A549 (cell line): ENCODE results near the gene ABHD12. TPM values are rescaled to one million over a fixed set of nuclear protein-coding genes. Genes with fewer than 3 reads are reported as not detected.
"Not testable (repeated sequence)": the region's sequence is repeated elsewhere in the genome, so short reads cannot be mapped to it uniquely, and the experiment has no call there.

Experiments used
- ATAC-seq, 2 experiments: fragments of 200-7000 bp in 1 of 2; fragments of >200 bp in 1 of 2; cut with Nextera tagmentation in 1 of 2; cut with Tn5 transposase in 1 of 2; 3 replicates each; pipeline versions ENCODE4 v1.8.0 to v1.9.1; 2018 to 2020; ENCODE audit warnings: mild to moderate bottlenecking in 1 of 2, moderate library complexity in 1 of 2
- CTCF ChIA-PET: fragments of 300-600 bp; sonication (Branson Sonifier 250); formaldehyde crosslinking; extraction: SDS; loops from one replicate; lab custom pipeline; 2021; ENCODE audit warnings: antibody characterized with exemption, inconsistent platforms; lab: Yijun Ruan, JAX
- POLR2A ChIA-PET: fragments of 350-600 bp; formaldehyde crosslinking; extraction: SDS; loops from one replicate; lab custom pipeline; 2021; ENCODE audit warnings: antibody characterized with exemption, inconsistent platforms; lab: Yijun Ruan, JAX
- DNase-seq, 2 experiments: peaks; one replicate each; pipeline versions ENCODE4 v3.0.0 to v3.0.0-alpha.2; 2011 to 2016; ENCODE audit warnings: low read depth in 1 of 2, low spot score in 1 of 2
- FAIRE-seq: peaks from 2 replicates; lab custom pipeline; 2011; peaks lifted over from hg19 to GRCh38; lab: Jason Lieb, UNC
- H3K27ac ChIP-seq, 2 experiments: fragments of >200 bp; sonication (Bioruptor Twin); formaldehyde crosslinking; 3 replicates each; pipeline ENCODE4 v1.5.1; 2016 to 2017
- H3K4me1 ChIP-seq: fragments of >200 bp; sonication (Bioruptor Twin); formaldehyde crosslinking; 3 replicates; pipeline ENCODE4 v1.6.1; 2016
- H3K4me2 ChIP-seq: fragments of >200 bp; sonication (Bioruptor Twin); formaldehyde crosslinking; 3 replicates; pipeline ENCODE4 v1.6.1; 2016
- H3K4me3 ChIP-seq: fragments of >200 bp; sonication (Bioruptor Twin); formaldehyde crosslinking; 3 replicates; pipeline ENCODE4 v1.5.1; 2016
- H3K9me3 ChIP-seq: fragments of >200 bp; sonication (Bioruptor Twin); formaldehyde crosslinking; 3 replicates; pipeline ENCODE4 v1.6.1; 2016
- BCL3 ChIP-seq: fragments of >200 bp; sonication (Bioruptor Twin); formaldehyde crosslinking; IDR thresholded peaks from 3 replicates; pipeline ENCODE4 v1.6.1; 2016
- CBX2 ChIP-seq: fragments of 200-600 bp; sonication (generic); IDR thresholded peaks from 2 replicates; pipeline ENCODE4 v1.6.1; 2016; ENCODE audit warnings: low read depth, mild to moderate bottlenecking, borderline replicate concordance
- CBX8 ChIP-seq: fragments of 200-600 bp; sonication (generic); IDR thresholded peaks from 2 replicates; pipeline ENCODE4 v1.6.1; 2016
- CEBPB ChIP-seq, 2 experiments: fragments of >200 bp in 1 of 2; sonication (Bioruptor Twin) in 1 of 2; formaldehyde crosslinking in 1 of 2; IDR thresholded peaks; 2 replicates each; pipeline ENCODE4 v1.6.1; 2012 to 2016
- CHD4 ChIP-seq: fragments of 200-600 bp; sonication (generic); IDR thresholded peaks from 2 replicates; pipeline ENCODE4 v1.6.1; 2016; ENCODE audit warnings: antibody characterized with exemption, mild to moderate bottlenecking, borderline replicate concordance
- E2F6 ChIP-seq: IDR thresholded peaks from 2 replicates; pipeline ENCODE4 v1.6.1; 2012; ENCODE audit warnings: low read depth, borderline replicate concordance
- EP300 ChIP-seq, 2 experiments: fragments of >200 bp; sonication (Bioruptor Twin); formaldehyde crosslinking; IDR thresholded peaks; 2 replicates in 1 of 2; 3 replicates in 1 of 2; pipeline ENCODE4 v1.6.1; 2016 to 2017
- FOSL2 ChIP-seq, 2 experiments: fragments of 450-650 bp in 1 of 2; fragments of >200 bp in 1 of 2; sonication (Bioruptor Twin) in 1 of 2; formaldehyde crosslinking; IDR thresholded peaks; 2 replicates each; pipeline versions ENCODE4 v1.5.0 to v1.6.1; 2016 to 2020; ENCODE audit warnings: mild to moderate bottlenecking in 1 of 2, moderate library complexity in 1 of 2
- JUNB ChIP-seq: fragments of >200 bp; sonication (Bioruptor Twin); formaldehyde crosslinking; IDR thresholded peaks from 2 replicates; pipeline ENCODE4 v1.6.1; 2016
- KDM5A ChIP-seq: fragments of 200-600 bp; sonication (generic); IDR thresholded peaks from 2 replicates; pipeline ENCODE4 v1.6.1; 2016; ENCODE audit warnings: antibody characterized with exemption, mild to moderate bottlenecking
- MYC ChIP-seq: IDR thresholded peaks from 2 replicates; pipeline ENCODE4 v1.6.1; 2012; ENCODE audit warnings: mild to moderate bottlenecking, inconsistent platforms, low read length, improper control_type of control experiment, borderline replicate concordance
- NR3C1 ChIP-seq: fragments of >200 bp; sonication (Bioruptor Twin); formaldehyde crosslinking; IDR thresholded peaks from 3 replicates; pipeline ENCODE4 v1.6.1; 2017
- RCOR1 ChIP-seq: fragments of 150-350 bp; IDR thresholded peaks from 2 replicates; pipeline ENCODE4 v1.6.1; 2014; ENCODE audit warnings: antibody characterized with exemption, low read length, low read depth
- RFX5 ChIP-seq: fragments of 450-650 bp; IDR thresholded peaks from 2 replicates; pipeline ENCODE4 v1.7.1; 2014; ENCODE audit warnings: antibody characterized with exemption, mild to moderate bottlenecking, moderate library complexity
- SMC3 ChIP-seq: fragments of >200 bp; sonication (Bioruptor Twin); formaldehyde crosslinking; IDR thresholded peaks from 3 replicates; pipeline ENCODE4 v1.6.1; 2018; ENCODE audit warnings: inconsistent platforms
- ZNF302 ChIP-seq: fragments of 250-450 bp; sonication (Bioruptor Pico); IDR thresholded peaks from 2 replicates; pipeline ENCODE4 v1.9.0; 2021; ENCODE audit warnings: inconsistent platforms, mild to moderate bottlenecking, moderate library complexity
- WGBS: methylation state at CpG from one replicate; pipeline ENCODE4 v1.1.6; 2017; ENCODE audit errors: missing lambda C conversion rate; 5-methylcytosine and 5-hydroxymethylcytosine counted together
- polyA plus RNA-seq, 4 experiments: library from polyadenylated mRNA; depleted of rRNA in 3 of 4; stranded (reverse); fragments of >200 nt; fragmentation: RNase III in 1 of 4; extraction: RNeasy Plus Mini Kit Qiagen cat#74134 plus additional on column Dnase treatment in 1 of 4; gene quantifications; 2 replicates in 3 of 4; 3 replicates in 1 of 4; pipeline ENCODE4 v1.2.3, GENCODE V29; 2011 to 2017
- TF ChIP-seq, protein P1 (sequence below): fragments of 250-450 bp; sonication (Bioruptor Pico); IDR thresholded peaks from 2 replicates; pipeline ENCODE4 v1.5.0; 2021; ENCODE audit warnings: mild to moderate bottlenecking, moderate library complexity, borderline replicate concordance

Gene ABHD12
- polyA plus RNA-seq, 2 of the 4 experiments (the other 2 are of a cell fraction): 54.3 to 101 TPM

DNA sequence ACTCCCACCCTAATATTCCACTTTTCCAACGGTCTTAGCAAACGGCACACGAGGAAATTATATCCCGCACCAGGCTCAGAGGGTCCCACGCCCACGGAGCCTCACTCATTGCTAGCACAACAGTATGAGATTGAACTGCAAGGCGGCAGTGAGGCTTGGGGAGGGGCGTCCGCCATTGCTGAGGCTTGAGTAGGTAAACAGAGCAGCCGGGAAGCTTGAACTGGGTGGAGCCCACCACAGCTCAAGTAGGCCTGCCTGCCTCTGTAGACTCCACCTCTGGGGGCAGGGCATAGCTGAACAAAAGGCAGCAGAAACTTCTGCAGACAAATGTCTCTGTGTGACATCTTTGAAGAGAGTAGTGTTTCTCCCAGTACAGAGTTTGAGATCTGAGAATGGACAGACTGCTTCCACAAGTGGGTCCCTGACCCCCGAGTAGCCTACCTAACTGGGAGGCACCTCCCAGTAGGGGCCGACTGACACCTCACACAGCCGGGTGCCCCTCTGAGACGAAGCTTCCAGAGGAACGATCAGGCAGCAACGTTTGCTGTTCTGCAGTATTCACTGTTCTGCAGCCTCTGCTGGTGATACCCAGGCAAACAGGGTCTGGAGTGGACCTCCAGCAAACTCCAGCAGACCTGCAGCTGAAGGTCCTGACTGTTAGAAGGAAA is 129.7 kb downstream of the ABHD12 start:
- 94% methylated on average over 16 of the region's 16 CpGs for WGBS
- H3K4me1 ChIP-seq, DNase-seq, H3K9me3 ChIP-seq, H3K27ac ChIP-seq, H3K4me2 ChIP-seq, ATAC-seq, H3K4me3 ChIP-seq, POLR2A ChIA-PET, FAIRE-seq: not testable (repeated sequence)
- CTCF ChIA-PET: interaction anchor here (1.4 to 2.1 kb wide), 4 partner anchors 10 to 38 kb away, joined by 3 to 4 read pairs (median 4); no protein-coding TSS in a partner anchor

DNA sequence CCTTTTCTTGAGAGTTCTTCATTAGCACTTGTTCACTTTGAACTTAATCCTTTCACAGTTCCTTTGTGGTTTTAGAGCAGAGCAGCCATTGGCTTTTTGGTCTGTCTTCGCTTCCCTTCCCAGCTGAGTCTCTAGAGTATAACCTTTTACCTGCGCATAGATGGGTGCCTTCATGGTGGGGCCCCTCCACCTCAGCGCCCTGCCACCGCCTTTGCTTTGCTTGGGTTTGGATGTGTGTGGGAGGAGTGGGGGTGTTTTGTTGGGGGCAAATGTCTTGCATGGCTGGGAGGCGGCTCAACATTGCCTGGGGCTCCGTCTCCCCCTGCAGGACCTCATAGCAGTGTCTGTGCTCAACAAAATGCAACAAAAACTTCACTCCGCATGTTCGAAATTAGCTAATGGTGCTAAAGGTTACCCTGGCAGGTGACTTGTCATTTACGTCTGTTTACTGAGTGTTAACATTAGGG is 130.8 kb downstream of the ABHD12 start:
- H3K9me3 ChIP-seq: peaks cover 7% of the 10 kb centered on the region; the same call in 1 of the 3 replicates
- DNase-seq (no peak), FAIRE-seq (no peak), ATAC-seq (no peak)
- POLR2A ChIA-PET: no interaction called here
- no peak for TF ChIP-seq RFX5
- no peak for TF ChIP-seq EP300 (IDR thresholded peaks at IDR 0.05)
- no peak for TF ChIP-seq E2F6
- no peak for TF ChIP-seq ZNF302
- TF ChIP-seq CHD4: no peak
- no peak for TF ChIP-seq RCOR1
- TF ChIP-seq, protein P1, sequence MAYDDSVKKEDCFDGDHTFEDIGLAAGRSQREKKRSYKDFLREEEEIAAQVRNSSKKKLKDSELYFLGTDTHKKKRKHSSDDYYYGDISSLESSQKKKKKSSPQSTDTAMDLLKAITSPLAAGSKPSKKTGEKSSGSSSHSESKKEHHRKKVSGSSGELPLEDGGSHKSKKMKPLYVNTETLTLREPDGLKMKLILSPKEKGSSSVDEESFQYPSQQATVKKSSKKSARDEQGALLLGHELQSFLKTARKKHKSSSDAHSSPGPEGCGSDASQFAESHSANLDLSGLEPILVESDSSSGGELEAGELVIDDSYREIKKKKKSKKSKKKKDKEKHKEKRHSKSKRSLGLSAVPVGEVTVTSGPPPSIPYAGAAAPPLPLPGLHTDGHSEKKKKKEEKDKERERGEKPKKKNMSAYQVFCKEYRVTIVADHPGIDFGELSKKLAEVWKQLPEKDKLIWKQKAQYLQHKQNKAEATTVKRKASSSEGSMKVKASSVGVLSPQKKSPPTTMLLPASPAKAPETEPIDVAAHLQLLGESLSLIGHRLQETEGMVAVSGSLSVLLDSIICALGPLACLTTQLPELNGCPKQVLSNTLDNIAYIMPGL: no peak
- TF ChIP-seq NR3C1: no peak
- TF ChIP-seq SMC3: no peak
- TF ChIP-seq CBX2: no peak
- TF ChIP-seq BCL3: no peak
- TF ChIP-seq MYC: no peak
- TF ChIP-seq FOSL2 (IDR thresholded peaks at IDR 0.05): no peak
- no peak for TF ChIP-seq FOSL2 (CRISPR knock-in tag; IDR thresholded peaks at IDR 0.05)
- TF ChIP-seq KDM5A: no peak
- TF ChIP-seq JUNB: no peak
- TF ChIP-seq, all 56 proteins: peak for 0
- no peak overlapping the region for H3K27ac ChIP-seq
- H3K4me1 ChIP-seq: peaks cover 13% of the 10 kb centered on the region
- CTCF ChIA-PET: interaction anchor here (0.8 to 2.1 kb wide), 8 partner anchors 9 to 266 kb away, joined by 3 to 5 read pairs (median 4); no protein-coding TSS in a partner anchor
- H3K4me2 ChIP-seq: no peak overlapping the region
- WGBS: 96% methylated on average over 9 of the region's 9 CpGs
- H3K4me3 ChIP-seq: no peak overlapping the region

DNA sequence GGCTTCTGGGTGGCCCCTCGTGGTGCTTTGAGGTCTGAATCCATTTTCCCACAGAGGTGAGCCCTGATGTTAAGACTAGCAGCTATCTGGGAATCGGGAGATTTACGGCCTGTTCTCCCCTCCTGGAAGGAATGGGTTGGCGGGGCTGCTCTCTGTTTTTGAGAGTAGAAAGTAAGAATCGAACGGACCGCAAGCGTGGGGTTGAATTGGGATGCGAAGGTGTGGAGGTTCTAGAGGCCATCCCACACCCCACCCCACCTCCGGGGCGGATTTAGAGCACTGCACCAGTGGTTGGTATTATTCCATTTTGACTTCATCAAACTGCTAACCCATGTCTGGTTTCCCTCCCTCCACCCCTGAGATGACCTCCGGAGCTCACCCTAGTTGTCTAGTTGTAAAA is 131.3 kb downstream of the ABHD12 start:
- peaks cover 17% of the 10 kb centered on the region for H3K4me1 ChIP-seq
- POLR2A ChIA-PET: no interaction called here
- FAIRE-seq: no peak

More for the DNA sequence above, 131.3 kb downstream of the ABHD12 start:
- CTCF ChIA-PET: interaction anchor here (0.8 to 4.9 kb wide), 7 partner anchors 12 to 266 kb away, joined by 3 to 29 read pairs (median 3); partner anchors contain the start of gene PYGB
- Histone ChIP-seq H3K4me2 (no peak overlapping the region), H3K4me3 (no peak overlapping the region), H3K27ac (no peak overlapping the region), H3K9me3 (peaks cover 7% of the 10 kb centered on the region; the same call in 1 of the 3 replicates)
- DNase-seq (no peak), ATAC-seq (no peak)
- 86% methylated on average over 12 of the region's 12 CpGs for WGBS
- TF ChIP-seq CEBPB (IDR thresholded peaks at IDR 0.05) (no peak), CBX8 (no peak), JUNB (no peak)
